Mammary epithelial cell (primary cell): ENCODE results near the gene PUDP.

Experiments
- CTCF ChIP-seq, 2 donors: IDR thresholded peaks in 1 of 2; conservative IDR thresholded peaks in 1 of 2; 2 replicates each; pipeline ENCODE4 v1.5.1; 2011 to 2012; ENCODE audit warnings: inconsistent platforms in 2 of 2, low read length in 2 of 2, mild to moderate bottlenecking in 2 of 2, control low read depth in 1 of 2, low read depth in 1 of 2; ENCODE audit not compliant: insufficient read depth in 1 of 2; ENCODE audit errors: extremely low read depth in 1 of 2
- EZH2 ChIP-seq: IDR thresholded peaks from 2 replicates; pipeline ENCODE4 v1.6.1; 2012; ENCODE audit warnings: low read length, inconsistent platforms, borderline replicate concordance

- TF ChIP-seq EZH2: no peak
- no peak for TF ChIP-seq CTCF (conservative IDR thresholded peaks at IDR 0.05 in 1 of 2, IDR thresholded peaks at IDR 0.05 in 1 of 2; ENCODE audit: extremely low read depth in 1 of 2, insufficient read depth in 1 of 2, low read depth in 1 of 2, low read length in 2 of 2)
Observed at GRCh38 chrX:7155163-7155562, 7.2 kb upstream of the PUDP start.
